Dermis lymphatic vessel endothelial cell (primary cell): ENCODE measurements around the gene CHRNG. TPM values are rescaled to one million over a fixed set of nuclear protein-coding genes. Genes with fewer than 3 reads are reported as not detected.

Experiments
- total RNA-seq: library from RNA; depleted of rRNA; stranded (reverse); fragments of >200 nt; gene quantifications from 2 replicates; pipeline ENCODE4 v1.2.1, GENCODE V29; 2014

Gene CHRNG, protein sequence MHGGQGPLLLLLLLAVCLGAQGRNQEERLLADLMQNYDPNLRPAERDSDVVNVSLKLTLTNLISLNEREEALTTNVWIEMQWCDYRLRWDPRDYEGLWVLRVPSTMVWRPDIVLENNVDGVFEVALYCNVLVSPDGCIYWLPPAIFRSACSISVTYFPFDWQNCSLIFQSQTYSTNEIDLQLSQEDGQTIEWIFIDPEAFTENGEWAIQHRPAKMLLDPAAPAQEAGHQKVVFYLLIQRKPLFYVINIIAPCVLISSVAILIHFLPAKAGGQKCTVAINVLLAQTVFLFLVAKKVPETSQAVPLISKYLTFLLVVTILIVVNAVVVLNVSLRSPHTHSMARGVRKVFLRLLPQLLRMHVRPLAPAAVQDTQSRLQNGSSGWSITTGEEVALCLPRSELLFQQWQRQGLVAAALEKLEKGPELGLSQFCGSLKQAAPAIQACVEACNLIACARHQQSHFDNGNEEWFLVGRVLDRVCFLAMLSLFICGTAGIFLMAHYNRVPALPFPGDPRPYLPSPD
- not detected in 2 replicates for total RNA-seq

DNA sequence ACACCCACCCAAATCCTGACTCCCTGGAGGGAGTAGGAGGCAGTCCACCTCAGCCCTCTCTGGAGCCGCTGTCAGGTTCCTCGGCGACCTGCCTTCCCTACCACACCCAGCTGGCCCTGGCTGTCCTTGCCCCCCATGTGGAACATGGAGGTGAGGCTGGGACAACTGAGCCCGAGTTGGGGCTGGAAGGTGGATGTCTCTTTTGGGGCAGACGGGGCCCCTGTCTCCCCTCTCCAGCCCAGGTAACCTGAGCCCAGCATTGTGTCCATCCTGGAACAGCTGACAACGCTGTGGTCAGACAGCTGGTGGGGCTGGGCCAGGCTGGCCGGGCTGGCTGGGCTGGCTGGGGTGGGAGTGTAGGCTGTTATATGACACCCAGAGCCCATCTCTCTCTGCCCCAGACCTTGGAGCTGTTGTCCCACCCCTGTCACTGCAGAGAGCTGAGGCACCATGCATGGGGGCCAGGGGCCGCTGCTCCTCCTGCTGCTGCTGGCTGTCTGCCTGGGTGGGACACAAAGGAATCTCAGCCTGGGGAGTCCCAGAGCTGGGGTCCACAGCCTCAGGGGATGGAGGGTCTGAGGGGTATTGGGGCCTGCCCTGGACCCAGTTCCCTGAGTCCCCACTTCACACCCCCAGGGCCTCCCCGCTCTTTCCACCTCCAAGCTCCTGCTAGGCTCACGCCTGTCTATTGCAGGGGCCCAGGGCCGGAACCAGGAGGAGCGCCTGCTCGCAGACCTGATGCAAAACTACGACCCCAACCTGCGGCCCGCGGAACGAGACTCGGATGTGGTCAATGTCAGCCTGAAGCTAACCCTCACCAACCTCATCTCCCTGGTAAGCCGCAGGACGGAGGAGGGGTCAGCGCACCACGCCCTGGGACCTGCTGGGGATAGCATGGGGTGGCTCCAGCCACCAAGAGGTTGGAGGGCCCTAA, at the start of gene CHRNG:
Gene CHRNG, plus strand, starts transcription at position 395 of the 934 bp plus-strand sequence. Its CDS starts 56 bp downstream, at position 451.

DNA sequence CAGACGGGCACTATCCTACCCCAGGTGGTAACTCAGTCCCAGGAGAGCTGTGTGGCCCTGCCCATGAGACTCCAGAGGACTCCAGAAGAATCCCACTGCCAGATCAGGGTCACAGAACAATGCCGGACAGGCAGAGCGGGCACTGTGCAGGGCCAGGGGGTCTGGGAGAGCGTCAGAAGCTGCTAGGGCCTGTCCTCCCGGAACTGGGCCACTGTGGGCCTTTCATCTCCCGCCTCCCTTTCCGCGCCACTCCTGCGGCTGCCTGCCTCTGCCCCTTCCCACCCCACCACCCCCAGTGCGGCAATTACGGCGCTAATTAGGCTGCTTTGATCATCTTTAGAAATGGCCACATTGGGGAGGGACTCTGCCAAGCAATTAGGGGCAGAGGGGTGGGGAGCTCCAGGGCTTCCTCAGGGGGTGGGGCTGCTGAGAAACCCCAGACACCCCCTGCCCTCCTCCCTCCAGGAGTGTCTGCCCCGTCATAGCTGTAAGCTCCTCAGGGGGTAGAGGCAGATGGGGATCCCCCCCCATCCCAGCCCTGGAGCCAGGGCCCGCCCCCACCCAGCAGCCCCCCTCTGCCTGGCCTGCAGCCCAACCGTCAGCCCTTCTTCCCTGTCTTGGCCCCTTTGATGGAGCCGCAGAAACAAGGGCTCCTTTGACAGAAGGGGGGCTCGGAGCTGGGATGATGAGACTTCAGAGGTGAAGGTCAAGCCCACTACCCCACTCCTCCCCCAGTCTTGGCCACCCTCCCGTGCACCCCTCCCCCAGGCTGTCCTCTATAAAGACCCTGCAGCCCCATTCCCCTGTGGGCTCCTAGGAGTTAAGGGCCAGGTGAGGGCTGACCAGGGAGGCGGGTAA, 19.7 kb upstream of the CHRNG start, which contains the start of gene PRSS56:
Gene PRSS56, plus strand, starts transcription at position 808 of the 858 bp plus-strand sequence. CDS start 211 bp downstream, outside the sequence.

DNA sequence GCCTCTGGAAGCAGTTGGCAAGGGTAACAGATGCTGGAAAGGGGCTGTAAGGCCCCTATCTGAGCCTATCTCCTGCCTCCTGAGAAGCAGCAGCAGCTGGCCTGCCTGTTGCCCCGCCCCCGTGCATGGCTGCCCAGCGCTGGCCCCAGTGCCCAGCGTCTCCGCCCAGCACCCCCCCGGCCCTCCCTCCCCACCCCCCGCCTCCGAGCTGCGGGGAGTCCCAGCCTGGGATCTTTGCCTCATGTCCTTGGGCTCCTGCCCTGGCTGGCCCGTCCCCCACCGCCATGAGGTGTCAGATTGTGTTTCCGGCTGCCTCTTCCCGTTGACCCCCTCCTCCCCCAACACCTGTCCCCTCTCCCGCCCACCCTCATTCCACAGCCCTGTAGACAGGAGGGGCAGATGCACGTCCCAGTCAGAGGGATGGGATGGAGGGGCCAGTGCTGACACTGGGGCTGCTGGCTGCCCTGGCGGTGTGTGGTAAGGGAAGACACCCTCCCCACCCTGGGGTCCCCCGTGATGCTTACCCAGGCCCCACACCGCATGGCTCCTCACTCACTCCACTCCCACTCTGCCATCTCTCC, 13.6 kb upstream of the CHRNG start, which contains the start of gene CHRND:
Gene CHRND, plus strand, starts transcription at position 370 of the 581 bp plus-strand sequence. Its CDS starts 56 bp downstream, at position 426.

DNA sequence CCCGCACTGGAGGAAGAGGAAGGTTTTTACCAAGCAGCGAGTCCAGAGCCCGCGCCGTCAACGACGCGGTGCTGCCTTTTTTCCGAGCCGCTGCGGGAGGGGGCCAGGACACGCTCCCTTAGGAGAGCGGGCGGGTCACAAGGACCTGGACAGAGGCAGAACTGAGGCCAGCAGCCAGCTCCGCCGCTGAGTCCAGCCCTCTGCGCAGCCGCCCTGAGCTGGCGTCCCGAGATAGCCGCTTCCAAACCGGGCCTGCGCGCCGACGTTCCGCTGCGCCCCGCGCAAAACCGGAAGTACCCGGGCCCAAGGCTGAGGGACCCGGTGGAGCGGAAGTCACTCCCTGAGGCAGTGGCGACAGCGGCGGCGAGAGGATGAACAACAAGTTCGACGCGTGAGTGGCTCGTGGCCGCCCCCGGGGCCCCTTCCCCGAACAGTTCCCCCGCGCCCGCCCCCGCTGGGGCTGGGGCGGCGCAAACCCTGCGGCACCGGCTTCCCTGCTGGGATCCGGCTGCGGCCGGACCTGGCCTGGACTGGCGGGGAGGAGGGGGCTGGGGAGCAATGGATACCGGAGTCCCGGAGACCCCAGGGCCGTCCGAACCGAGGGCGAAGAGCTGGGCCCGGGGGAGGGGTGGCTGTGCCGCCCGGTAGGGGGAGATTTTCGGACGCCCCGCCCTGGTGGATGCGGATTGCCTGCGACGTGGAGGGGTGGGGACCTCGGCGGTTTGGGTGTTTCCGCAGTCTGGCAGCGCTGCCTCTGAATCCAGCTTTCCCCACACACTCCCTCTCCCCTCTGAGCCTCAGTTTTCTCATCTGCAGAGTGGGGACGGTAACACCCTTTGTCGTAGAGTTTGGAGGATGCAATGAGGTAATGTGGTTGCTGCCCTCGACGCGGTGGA, 11.1 kb downstream of the CHRNG start, which contains the start of the genes EIF4E2 and TIGD1:
Gene EIF4E2, plus strand, starts transcription at position 336 of the 896 bp plus-strand sequence. Its CDS starts 36 bp downstream, at position 372.
Gene TIGD1, minus strand, starts transcription at position 204 of the 896 bp plus-strand sequence. CDS start 675 bp downstream, outside the sequence.

Other genes with a start within 250 kb of the CHRNG start
- gene ALPP, start 160.9 kb upstream of the CHRNG start, total RNA-seq, result not detected in 2 replicates
- gene ALPG, start 132.8 kb upstream of the CHRNG start, total RNA-seq, result not detected in 2 replicates
- gene ALPI, start 83.5 kb upstream of the CHRNG start, total RNA-seq, result not detected in 2 replicates
- not detected in 2 replicates for gene ECEL1, start 51.9 kb upstream of the CHRNG start, total RNA-seq
- gene PRSS56, start 19.3 kb upstream of the CHRNG start, total RNA-seq, result not detected in 2 replicates
- not detected in 2 replicates for gene CHRND, start 13.5 kb upstream of the CHRNG start, total RNA-seq
- 0.98 and 2.1 TPM in 2 replicates for gene TIGD1, start 10.9 kb downstream of the CHRNG start, total RNA-seq
- gene EIF4E2, start 11.0 kb downstream of the CHRNG start, total RNA-seq, result 101 and 111 TPM in 2 replicates
- gene EFHD1, start 93.9 kb downstream of the CHRNG start, total RNA-seq, result 0.11 TPM in 1 of 2 replicates, not detected in the other
- 50.7 and 53.4 TPM in 2 replicates for gene GIGYF2, start 157.6 kb downstream of the CHRNG start, total RNA-seq
- not detected in 2 replicates for gene KCNJ13, start 236.9 kb downstream of the CHRNG start, total RNA-seq